Left renal cortex interstitium (tissue), 4 donors: ENCODE results near the gene HNRNPF. TPM values are rescaled to one million over a fixed set of nuclear protein-coding genes. Genes with fewer than 3 reads are reported as not detected.

Source experiments
- polyA plus RNA-seq, 4 donors: library from polyadenylated mRNA; unstranded; fragments of 120-200 nt; gene quantifications; one replicate each; pipeline ENCODE4 v1.2.1, GENCODE V29; 2013; ENCODE audit not compliant: insufficient read length in 4 of 4

HNRNPF gene
- polyA plus RNA-seq, 4 donors: 212 to 228 (median 222) TPM

Other genes starting within 250 kb of the HNRNPF start
- gene RASGEF1A, start 142.1 kb downstream of the HNRNPF start, polyA plus RNA-seq: 1 to 10 TPM; 1.3 to 1.9 (median 1.7) TPM
- 1 to 10 TPM in 1 of 4 donors, under 1 TPM in 2, not detected in 1; 0.41 to 1.5 (median 0.52) TPM for gene FXYD4, start 37.5 kb downstream of the HNRNPF start, polyA plus RNA-seq
- gene ZNF487, start 27.9 kb upstream of the HNRNPF start, polyA plus RNA-seq: 10 to 100 TPM; 10.7 to 14.9 (median 11.5) TPM
- gene ZNF239, start 165.4 kb upstream of the HNRNPF start, polyA plus RNA-seq: 10 to 100 TPM; 10.5 to 13.5 (median 11.3) TPM
- gene ZNF485, start 197.3 kb upstream of the HNRNPF start, polyA plus RNA-seq: 1 to 10 TPM; 4.1 to 6.2 (median 5.4) TPM
- 10 to 100 TPM; 55.6 to 73.4 (median 64.7) TPM for gene ZNF32, start 239.7 kb upstream of the HNRNPF start, polyA plus RNA-seq